Colonic mucosa (tissue), 4 donors: ENCODE results near the gene CARD11. TPM values are rescaled to one million over a fixed set of nuclear protein-coding genes. Genes with fewer than 3 reads are reported as not detected.
"Not testable (repeated sequence)": the region's sequence is repeated elsewhere in the genome, so short reads cannot be mapped to it uniquely, and the experiment has no call there.

Experiments
- DNase-seq: peaks from one replicate; pipeline ENCODE4 v3.0.0-alpha.2; 2020
- H3K27ac ChIP-seq: fragments of 200-600 bp; one replicate; pipeline ENCODE4 v1.8.0; 2021
- H3K27me3 ChIP-seq: fragments of 200-600 bp; one replicate; pipeline ENCODE4 v1.8.0; 2021
- H3K36me3 ChIP-seq: fragments of 200-600 bp; one replicate; pipeline ENCODE4 v1.8.0; 2021
- H3K4me1 ChIP-seq: fragments of 200-600 bp; one replicate; pipeline ENCODE4 v1.8.0; 2021; ENCODE audit warnings: mild to moderate bottlenecking
- H3K4me3 ChIP-seq: fragments of 200-600 bp; one replicate; pipeline ENCODE4 v1.8.0; 2021
- H3K9ac ChIP-seq, 2 donors: one replicate each; pipeline ENCODE4 v1.7.0; 2013; ENCODE audit warnings: control low read depth in 2 of 2, low read depth in 2 of 2, low read length in 2 of 2
- H3K9me3 ChIP-seq: fragments of 200-600 bp; one replicate; pipeline ENCODE4 v1.8.0; 2021
- CTCF ChIP-seq: fragments of 200-600 bp; IDR thresholded peaks from one replicate; pipeline ENCODE4 v1.8.0; 2022; ENCODE audit warnings: antibody characterized with exemption, mild to moderate bottlenecking
- intact Hi-C: fragments of 100-400 bp; cut with DNase I; formaldehyde crosslinking; loops from one replicate; pipeline ENCODE4 v1.14.1; 2022
- total RNA-seq, 2 donors: library from RNA; stranded (reverse); fragmentation: NEBNext Ultra II Directional in 1 of 2; extraction: Animal tissue kit (Norgen Biotek cat#: 25700) in 1 of 2; gene quantifications; one replicate each; pipeline ENCODE4 v1.2.1, GENCODE V29; 2021
- donor health status: healthy.
- donor health status: DM: no; HTN: no; CAD: no.
- donor health status: DM: no; HTN: no; CAD: no.

The CARD11 gene
- total RNA-seq, 2 donors from 2014 or later: 1.8 to 5.0 TPM

- no peak for DNase-seq
- H3K4me1 ChIP-seq: no peaks in the 10 kb centered on the region
- H3K27me3 ChIP-seq: no peaks in the 10 kb centered on the region
- no peak overlapping the region for H3K4me3 ChIP-seq
- no peak for TF ChIP-seq CTCF
- no peaks in the 10 kb centered on the region for H3K9me3 ChIP-seq
- H3K36me3 ChIP-seq: no peaks in the 10 kb centered on the region
- H3K9ac ChIP-seq: no peak overlapping the region
- intact Hi-C loops: no loop called here
- no peak overlapping the region for H3K27ac ChIP-seq
These were observed 121.3 kb downstream of the CARD11 start for GRCh38 chr7:2922348-2922691.

GRCh38 chr7:2921653-2922347 lies 121.9 kb downstream of the CARD11 start:
- H3K4me1 ChIP-seq: no peaks in the 10 kb centered on the region
- no peak overlapping the region for H3K27ac ChIP-seq
- no peaks in the 10 kb centered on the region for H3K36me3 ChIP-seq
- DNase-seq: no peak
- no peaks in the 10 kb centered on the region for H3K9me3 ChIP-seq
- H3K4me3 ChIP-seq: no peak overlapping the region
- H3K9ac ChIP-seq: no peak overlapping the region
- H3K27me3 ChIP-seq: no peaks in the 10 kb centered on the region
- intact Hi-C loops: no loop called here
- no peak for TF ChIP-seq CTCF

- H3K4me3 ChIP-seq: no peak overlapping the region
- no peaks in the 10 kb centered on the region for H3K4me1 ChIP-seq
- H3K36me3 ChIP-seq: no peaks in the 10 kb centered on the region
- no peak overlapping the region for H3K9ac ChIP-seq
- H3K9me3 ChIP-seq: no peaks in the 10 kb centered on the region
- no peak for TF ChIP-seq CTCF
- H3K27me3 ChIP-seq: no peaks in the 10 kb centered on the region
- intact Hi-C loops: no loop called here
- no peak overlapping the region for H3K27ac ChIP-seq
- no peak for DNase-seq
These were observed 122.6 kb downstream of the CARD11 start for GRCh38 chr7:2920956-2921652.

GRCh38 chr7:2920480-2920879 lies 123.2 kb downstream of the CARD11 start:
- H3K9ac ChIP-seq, H3K36me3 ChIP-seq, H3K9me3 ChIP-seq, H3K4me1 ChIP-seq, H3K27ac ChIP-seq, DNase-seq, intact Hi-C loops, H3K27me3 ChIP-seq, H3K4me3 ChIP-seq: not testable (repeated sequence)

- no peak overlapping the region for H3K4me3 ChIP-seq
- no peaks in the 10 kb centered on the region for H3K36me3 ChIP-seq
- no peaks in the 10 kb centered on the region for H3K4me1 ChIP-seq
- no peak overlapping the region for H3K9ac ChIP-seq
- no peaks in the 10 kb centered on the region for H3K27me3 ChIP-seq
- no peak overlapping the region for H3K27ac ChIP-seq
- intact Hi-C loops: no loop called here
- DNase-seq: no peak
- no peak for TF ChIP-seq CTCF
- no peaks in the 10 kb centered on the region for H3K9me3 ChIP-seq
These were observed 123.6 kb downstream of the CARD11 start for GRCh38 chr7:2920041-2920440.

GRCh38 chr7:2919256-2919655 lies 124.4 kb downstream of the CARD11 start:
- Histone ChIP-seq H3K9me3 (no peaks in the 10 kb centered on the region), H3K27ac (no peak overlapping the region), H3K4me1 (no peaks in the 10 kb centered on the region), H3K36me3 (no peaks in the 10 kb centered on the region), H3K4me3 (no peak overlapping the region), H3K27me3 (no peaks in the 10 kb centered on the region), H3K9ac (no peak overlapping the region)
- no peak for TF ChIP-seq CTCF
- intact Hi-C loops: no loop called here
- no peak for DNase-seq
